Upper lobe of left lung (tissue), 6 donors: ENCODE results near the gene RNF114. TPM values are rescaled to one million over a fixed set of nuclear protein-coding genes. Genes with fewer than 3 reads are reported as not detected.

Source experiments
- ATAC-seq, 2 donors: fragments of 200-7000 bp; cut with Tn5 transposase; one replicate each; pipeline ENCODE4 v1.9.1; 2022; ENCODE audit warnings: mild to moderate bottlenecking in 2 of 2, moderate library complexity in 2 of 2; ENCODE audit not compliant: low FRiP score in 2 of 2
- DNase-seq, 2 donors: peaks; one replicate each; pipeline ENCODE4 v3.0.0-alpha.2; 2019 to 2020
- H3K27ac ChIP-seq, 4 donors: fragments of 200-600 bp; sonication (generic); one replicate each; pipeline ENCODE4 v1.5.1; 2016 to 2019
- H3K27me3 ChIP-seq, 4 donors: fragments of 200-600 bp; sonication (generic); one replicate each; pipeline ENCODE4 v1.5.1; 2017 to 2019
- H3K36me3 ChIP-seq, 4 donors: fragments of 200-600 bp; sonication (generic); one replicate each; pipeline ENCODE4 v1.5.1; 2016 to 2019
- H3K4me1 ChIP-seq, 4 donors: fragments of 200-600 bp; sonication (generic); one replicate each; pipeline ENCODE4 v1.5.1; 2018 to 2019
- H3K4me3 ChIP-seq, 4 donors: fragments of 200-600 bp; sonication (generic); one replicate each; pipeline ENCODE4 v1.5.1; 2017 to 2019; ENCODE audit warnings: mild to moderate bottlenecking in 2 of 4, moderate library complexity in 1 of 4
- H3K9me3 ChIP-seq, 4 donors: fragments of 200-600 bp; sonication (generic); one replicate each; pipeline ENCODE4 v1.5.1; 2018 to 2019
- CTCF ChIP-seq, 6 experiments: fragments of 450-650 bp in 4 of 6; fragments of 200-600 bp in 2 of 6; sonication (generic) in 2 of 6; IDR thresholded peaks; one replicate each; pipeline ENCODE4 v1.5.1; 2016 to 2019; ENCODE audit warnings: antibody characterized with exemption in 6 of 6
- EP300 ChIP-seq, 4 donors: sonication (generic); formaldehyde crosslinking; IDR thresholded peaks; one replicate each; pipeline ENCODE4 v1.5.1; 2017; ENCODE audit warnings: antibody characterized with exemption in 4 of 4, control low read depth in 2 of 4
- POLR2A ChIP-seq, 4 donors: fragments of 450-650 bp; IDR thresholded peaks; one replicate each; pipeline ENCODE4 v1.5.1; 2016 to 2017; ENCODE audit warnings: antibody characterized with exemption in 4 of 4, mild to moderate bottlenecking in 2 of 4
- POLR2AphosphoS5 ChIP-seq, 2 donors: sonication (generic); formaldehyde crosslinking; IDR thresholded peaks; one replicate each; pipeline ENCODE4 v1.5.1; 2017; ENCODE audit warnings: antibody characterized with exemption in 2 of 2
- WGBS, 2 donors: methylation state at CpG; one replicate each; pipeline ENCODE4 v1.1.5; 2017 to 2018; 5-methylcytosine and 5-hydroxymethylcytosine counted together
- total RNA-seq, 6 donors: library from RNA; depleted of rRNA in 4 of 6; stranded (reverse); fragments of >200 nt in 4 of 6; gene quantifications; one replicate each; pipeline versions ENCODE4 v1.1.0 to v1.2.1, GENCODE V29; 2016 to 2021
- donor health status: DM: no; HTN: no; CAD: no; lungs with moderate emphysema.
- donor health status: DM: no; HTN: yes; CAD: no; lungs with severe emphysema.

Gene RNF114
- total RNA-seq, 6 donors from 2014 or later: 72.4 to 248 (median 173) TPM

DNA sequence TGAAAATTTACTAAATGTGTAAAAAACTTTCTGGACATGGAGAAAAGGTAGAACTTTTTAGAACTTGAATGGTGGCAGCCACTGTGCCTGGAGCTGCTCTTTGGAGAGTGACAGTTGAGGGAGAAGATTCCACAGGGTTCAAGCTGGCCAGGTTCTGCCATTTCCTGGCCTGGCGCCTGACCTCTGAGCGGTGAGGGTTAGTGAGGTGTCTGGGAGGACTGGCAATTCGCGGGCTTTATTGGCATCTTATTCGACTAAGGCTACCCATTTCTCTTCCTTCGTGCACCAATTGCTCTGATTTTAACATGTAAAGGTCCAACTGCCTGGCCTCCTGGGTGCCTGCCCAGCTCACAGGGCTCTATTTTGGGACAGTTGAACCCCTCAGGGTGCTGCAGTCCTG lies 49.0 kb downstream of the RNF114 start:
- Histone ChIP-seq H3K27me3 (peaks cover 0 to 7% (median 0%) of the 10 kb centered on the region in 4 donors), H3K4me1 (peaks cover 36 to 73% (median 45%) of the 10 kb centered on the region in 4 donors), H3K4me3 (peak overlapping the region; percentile 12 to 63 (median 51)), H3K9me3 (no peaks in the 10 kb centered on the region), H3K27ac (peak overlapping the region in 3 of 4 donors; percentile 14 to 90 (median 84)), H3K36me3 (peaks cover 0 to 34% (median 2%) of the 10 kb centered on the region in 4 donors)
- DNase-seq: no peak
- no peak for TF ChIP-seq CTCF (IDR thresholded peaks at IDR 0.05)
- TF ChIP-seq EP300 (IDR thresholded peaks at IDR 0.05): no peak
- no peak for TF ChIP-seq POLR2AphosphoS5 (IDR thresholded peaks at IDR 0.05)
- no peak for TF ChIP-seq POLR2A (IDR thresholded peaks at IDR 0.05)
- no peak for ATAC-seq
- 70 to 82% methylated on average over 6 of the region's 6 CpGs for WGBS, 2 donors

- peaks cover 41 to 77% (median 49%) of the 10 kb centered on the region in 4 donors for H3K4me1 ChIP-seq
These were observed 49.4 kb downstream of the RNF114 start for GRCh38 chr20:49985617-49986016.

GRCh38 chr20:49986049-49986448 lies 49.9 kb downstream of the RNF114 start:
- peaks cover 0 to 7% (median 0%) of the 10 kb centered on the region in 4 donors for H3K27me3 ChIP-seq
- no peak for DNase-seq
- peaks cover 43 to 78% (median 51%) of the 10 kb centered on the region in 4 donors for H3K4me1 ChIP-seq
- 85 to 96% methylated on average over 4 of the region's 4 CpGs for WGBS, 2 donors
- H3K27ac ChIP-seq: peak overlapping the region in 2 of 4 donors; percentile 84 to 90
- peak overlapping the region in 3 of 4 donors; percentile 13 to 63 (median 46) for H3K4me3 ChIP-seq
- no peak for TF ChIP-seq POLR2AphosphoS5 (IDR thresholded peaks at IDR 0.05)
- no peak for TF ChIP-seq EP300 (IDR thresholded peaks at IDR 0.05)
- TF ChIP-seq CTCF (IDR thresholded peaks at IDR 0.05): no peak
- TF ChIP-seq POLR2A (IDR thresholded peaks at IDR 0.05): no peak
- H3K36me3 ChIP-seq: peaks cover 0 to 34% (median 2%) of the 10 kb centered on the region in 4 donors
- no peak for ATAC-seq
- no peaks in the 10 kb centered on the region for H3K9me3 ChIP-seq

More at GRCh38 chr20:49985617-49986016, 49.4 kb downstream of the RNF114 start:
- DNase-seq (no peak), ATAC-seq (no peak)
- peak overlapping the region in 3 of 4 donors; percentile 14 to 90 (median 84) for H3K27ac ChIP-seq
- H3K4me3 ChIP-seq: peak overlapping the region; percentile 13 to 63 (median 51)
- H3K27me3 ChIP-seq: peaks cover 0 to 7% (median 0%) of the 10 kb centered on the region in 4 donors
- H3K9me3 ChIP-seq: no peaks in the 10 kb centered on the region
- TF ChIP-seq POLR2AphosphoS5 (IDR thresholded peaks at IDR 0.05): no peak
- no peak for TF ChIP-seq EP300 (IDR thresholded peaks at IDR 0.05)
- TF ChIP-seq CTCF (IDR thresholded peaks at IDR 0.05): no peak
- TF ChIP-seq POLR2A (IDR thresholded peaks at IDR 0.05): no peak
- peaks cover 0 to 34% (median 2%) of the 10 kb centered on the region in 4 donors for H3K36me3 ChIP-seq
- 89 to 100% methylated on average over 2 to 13 of the region's 13 CpGs for WGBS, 2 donors

GRCh38 chr20:49987015-49987867 lies 51.0 kb downstream of the RNF114 start:
- H3K4me3 ChIP-seq: peak overlapping the region in 1 of 4 donors; percentile 63
- peaks cover 36 to 72% (median 45%) of the 10 kb centered on the region in 4 donors for H3K4me1 ChIP-seq
- H3K36me3 ChIP-seq: peaks cover 0 to 34% (median 2%) of the 10 kb centered on the region in 4 donors
- TF ChIP-seq POLR2AphosphoS5 (IDR thresholded peaks at IDR 0.05) (no peak), CTCF (IDR thresholded peaks at IDR 0.05) (no peak), POLR2A (IDR thresholded peaks at IDR 0.05) (no peak), EP300 (IDR thresholded peaks at IDR 0.05) (no peak)
- DNase-seq (no peak), ATAC-seq (no peak)
- no peaks in the 10 kb centered on the region for H3K9me3 ChIP-seq
- peaks cover 0 to 4% (median 0%) of the 10 kb centered on the region in 4 donors for H3K27me3 ChIP-seq
- WGBS, 2 donors: 90 to 94% methylated on average over 15 of the region's 15 CpGs
- H3K27ac ChIP-seq: peak overlapping the region in 3 of 4 donors; percentile 76 to 90 (median 83)
